Measurements from ENCODE around the gene IGFL2.

DNA sequence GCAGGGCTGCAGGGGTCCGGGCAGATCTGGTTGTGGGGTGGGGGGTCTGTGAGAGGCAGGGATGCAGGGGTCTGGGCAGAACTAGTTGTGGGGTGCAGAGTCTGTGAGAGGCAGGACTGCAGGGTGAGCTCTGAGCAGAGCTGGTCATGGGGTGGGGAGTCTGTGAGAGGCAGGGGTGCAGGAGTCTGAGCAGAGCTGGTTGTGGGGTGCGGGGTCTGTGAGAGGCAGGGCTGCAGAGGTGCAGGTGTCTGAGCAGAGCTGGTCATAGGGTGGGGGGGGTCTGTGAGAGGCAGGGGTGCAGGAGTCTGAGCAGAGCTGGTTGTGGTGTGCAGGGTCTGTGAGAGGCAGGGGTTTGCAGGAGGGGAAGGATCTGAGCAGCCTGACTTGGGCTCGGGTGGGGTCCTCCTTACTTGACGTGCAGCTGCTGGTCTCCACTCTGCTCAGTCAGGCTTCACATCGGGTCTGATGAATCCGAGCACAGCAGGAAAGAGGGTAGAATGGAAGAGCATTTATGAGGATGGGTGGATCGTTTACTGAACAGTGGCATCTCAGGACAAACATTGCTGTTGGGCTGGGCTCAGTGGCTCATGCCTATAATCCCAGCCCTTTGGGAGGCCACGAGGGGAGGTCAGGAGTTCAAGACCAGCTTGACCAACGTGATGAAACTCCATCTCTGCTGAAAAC is 31.2 kb downstream of the IGFL2 start:
- no peak for TF ChIP-seq POLR2AphosphoS5 (IDR thresholded peaks at IDR 0.05; ENCODE audit: borderline replicate concordance, low read depth, low read length)
- no peak for TF ChIP-seq EZH2 (IDR thresholded peaks at IDR 0.05)

All from SK-N-MC (cell line).